Measurements from ENCODE around the gene CETN3.

Gene CETN3

DNA sequence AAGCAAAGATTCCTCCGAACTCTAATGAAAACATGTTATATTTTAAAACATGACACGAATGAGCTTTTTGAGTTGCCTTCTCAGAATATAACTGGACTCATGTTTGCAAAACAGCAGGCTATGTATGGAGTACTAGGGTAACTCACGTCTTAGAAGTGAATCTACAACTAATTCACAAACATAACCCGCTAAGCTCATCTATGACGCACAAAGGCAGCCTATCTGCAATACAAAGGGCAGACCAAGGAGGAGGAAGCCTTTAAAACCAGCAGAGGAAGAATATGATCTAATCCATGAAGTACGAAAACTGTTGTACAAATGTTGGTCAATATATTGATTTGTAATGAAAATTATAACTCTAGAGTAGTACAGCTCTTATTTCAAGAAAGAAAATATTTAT, 67.0 kb downstream of the CETN3 start:
- no peaks in the 10 kb centered on the region for H3F3A ChIP-seq (ENCODE audit: control insufficient read depth, insufficient read depth)
- no peaks in the 10 kb centered on the region for H3K27me3 ChIP-seq (ENCODE audit: control insufficient read depth, low read length)
- no peaks in the 10 kb centered on the region for H3K9me3 ChIP-seq (ENCODE audit: control insufficient read depth, insufficient read depth, low read length)
- H3K4me2 ChIP-seq (ENCODE audit: low read length): no peak overlapping the region
- TF ChIP-seq, protein P1, sequence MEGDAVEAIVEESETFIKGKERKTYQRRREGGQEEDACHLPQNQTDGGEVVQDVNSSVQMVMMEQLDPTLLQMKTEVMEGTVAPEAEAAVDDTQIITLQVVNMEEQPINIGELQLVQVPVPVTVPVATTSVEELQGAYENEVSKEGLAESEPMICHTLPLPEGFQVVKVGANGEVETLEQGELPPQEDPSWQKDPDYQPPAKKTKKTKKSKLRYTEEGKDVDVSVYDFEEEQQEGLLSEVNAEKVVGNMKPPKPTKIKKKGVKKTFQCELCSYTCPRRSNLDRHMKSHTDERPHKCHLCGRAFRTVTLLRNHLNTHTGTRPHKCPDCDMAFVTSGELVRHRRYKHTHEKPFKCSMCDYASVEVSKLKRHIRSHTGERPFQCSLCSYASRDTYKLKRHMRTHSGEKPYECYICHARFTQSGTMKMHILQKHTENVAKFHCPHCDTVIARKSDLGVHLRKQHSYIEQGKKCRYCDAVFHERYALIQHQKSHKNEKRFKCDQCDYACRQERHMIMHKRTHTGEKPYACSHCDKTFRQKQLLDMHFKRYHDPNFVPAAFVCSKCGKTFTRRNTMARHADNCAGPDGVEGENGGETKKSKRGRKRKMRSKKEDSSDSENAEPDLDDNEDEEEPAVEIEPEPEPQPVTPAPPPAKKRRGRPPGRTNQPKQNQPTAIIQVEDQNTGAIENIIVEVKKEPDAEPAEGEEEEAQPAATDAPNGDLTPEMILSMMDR (IDR thresholded peaks at IDR 0.05; ENCODE audit: low read depth, low read length, poor library complexity, severe bottlenecking): no peak
- TF ChIP-seq EZH2phosphoT487 (IDR thresholded peaks at IDR 0.05; ENCODE audit: borderline replicate concordance, low read length): no peak
- no peak overlapping the region for H3K4me3 ChIP-seq (ENCODE audit: low read length)
- no peaks in the 10 kb centered on the region for H3K9me2 ChIP-seq (replicated peaks; ENCODE audit: control insufficient read depth, low read length)
- no peak overlapping the region for H3K27ac ChIP-seq (ENCODE audit: low read depth, low read length)
- H3K79me2 ChIP-seq (ENCODE audit: control insufficient read depth, low read length): no peaks in the 10 kb centered on the region
- H4K20me1 ChIP-seq (ENCODE audit: control insufficient read depth, insufficient read depth, low read depth, low read length): no peaks in the 10 kb centered on the region
- H3K4me1 ChIP-seq (ENCODE audit: control insufficient read depth, low read length): no peaks in the 10 kb centered on the region
- no peaks in the 10 kb centered on the region for H3K36me3 ChIP-seq (ENCODE audit: control insufficient read depth, low read length)
